Measurements from ENCODE around the gene CLTRN. TPM values are rescaled to one million over a fixed set of nuclear protein-coding genes. Genes with fewer than 3 reads are reported as not detected.

Gene CLTRN
- total RNA-seq, 1 donor = 0.18 TPM

- no peak for DNase-seq (ENCODE audit: low read depth)
- H3K4me3 ChIP-seq (ENCODE audit: low read depth, low read length) = no peak overlapping the region
- no peak for TF ChIP-seq CTCF (IDR thresholded peaks at IDR 0.05; ENCODE audit: insufficient read depth, low read length)
Measured at GRCh38 chrX:15601932-15602331, 62.7 kb downstream of the CLTRN start.

- no peak for DNase-seq (ENCODE audit: low read depth)
- TF ChIP-seq CTCF (IDR thresholded peaks at IDR 0.05; ENCODE audit: insufficient read depth, low read length) = no peak
- H3K4me3 ChIP-seq (ENCODE audit: low read depth, low read length) = no peak within 1 kb of the TSS
Measured at GRCh38 chrX:15600745-15601144, 63.9 kb downstream of the CLTRN start, which contains the start of gene ACE2. ACE2 (minus strand) TSS chrX:15600960; CDS start chrX:15600911, 49 bp downstream.

GRCh38 chrX:15600049-15600448 lies 64.6 kb downstream of the CLTRN start:
- H3K4me3 ChIP-seq (ENCODE audit: low read depth, low read length) = no peak overlapping the region
- no peak for DNase-seq (ENCODE audit: low read depth)
- TF ChIP-seq CTCF (IDR thresholded peaks at IDR 0.05; ENCODE audit: insufficient read depth, low read length) = no peak

GRCh38 chrX:15599461-15599860 lies 65.1 kb downstream of the CLTRN start:
- TF ChIP-seq CTCF (IDR thresholded peaks at IDR 0.05; ENCODE audit: insufficient read depth, low read length) = no peak
- H3K4me3 ChIP-seq (ENCODE audit: low read depth, low read length) = no peak overlapping the region
- DNase-seq (ENCODE audit: low read depth) = no peak

- no peak for TF ChIP-seq CTCF (IDR thresholded peaks at IDR 0.05; ENCODE audit: insufficient read depth, low read length)
- DNase-seq (ENCODE audit: low read depth) = peak; percentile 6
Measured at GRCh38 chrX:15598026-15598425, 66.6 kb downstream of the CLTRN start.

GRCh38 chrX:15594371-15594770 lies 70.2 kb downstream of the CLTRN start:
- H3K4me3 ChIP-seq (ENCODE audit: low read depth, low read length) = no peak overlapping the region
- no peak for DNase-seq (ENCODE audit: low read depth)
- TF ChIP-seq CTCF (IDR thresholded peaks at IDR 0.05; ENCODE audit: insufficient read depth, low read length) = peak; percentile 12

More at GRCh38 chrX:15598026-15598425, 66.6 kb downstream of the CLTRN start:
- no peak overlapping the region for H3K4me3 ChIP-seq (ENCODE audit: low read depth, low read length)

Data from fibroblast of the aortic adventitia (primary cell).